Large intestine (tissue), 3 donors: ENCODE measurements around the gene SPG21. TPM values are rescaled to one million over a fixed set of nuclear protein-coding genes. Genes with fewer than 3 reads are reported as not detected.
A peak's percentile ranks its signal among the peaks of the same experiment; 100 is the strongest.
"Not testable (repeated sequence)": the region's sequence is repeated elsewhere in the genome, so short reads cannot be mapped to it uniquely, and the experiment has no call there.

Experiments used
- DNase-seq, 2 donors: peaks; one replicate each; pipeline versions ENCODE4 v3.0.0 to v3.0.0-alpha.2; 2013
- H3K27ac ChIP-seq: one replicate; pipeline ENCODE4 v1.5.1; 2013; ENCODE audit warnings: low read length
- H3K27me3 ChIP-seq: 2 replicates; pipeline ENCODE4 v1.6.1; 2013; ENCODE audit warnings: low read length; ENCODE audit not compliant: control insufficient read depth, insufficient read depth
- H3K36me3 ChIP-seq: 2 replicates; pipeline ENCODE4 v1.6.1; 2013; ENCODE audit warnings: low read length; ENCODE audit not compliant: control insufficient read depth, insufficient read depth
- H3K4me1 ChIP-seq: one replicate; pipeline ENCODE4 v1.6.1; 2013; ENCODE audit warnings: low read length; ENCODE audit not compliant: control insufficient read depth, insufficient read depth
- H3K4me3 ChIP-seq: one replicate; pipeline ENCODE4 v1.5.1; 2013; ENCODE audit warnings: low read length
- H3K9me3 ChIP-seq: one replicate; pipeline ENCODE4 v1.6.1; 2013; ENCODE audit warnings: mild to moderate bottlenecking, low read depth, low read length, moderate library complexity; ENCODE audit not compliant: control insufficient read depth
- WGBS: methylation state at CpG from one replicate; pipeline ENCODE4 v1.1.5; 2013; ENCODE audit warnings: low lambda C conversion rate; ENCODE audit not compliant: insufficient coverage; 5-methylcytosine and 5-hydroxymethylcytosine counted together
- polyA plus RNA-seq: library from polyadenylated mRNA; unstranded; fragments of 120-200 nt; gene quantifications from one replicate; pipeline ENCODE4 v1.2.1, GENCODE V29; 2013

Gene SPG21
- polyA plus RNA-seq, 1 donor = 168 TPM

- H3K9me3 ChIP-seq = no peaks in the 10 kb centered on the region
- peak within 1 kb of the TSS; percentile 37 for H3K27ac ChIP-seq
- H3K4me3 ChIP-seq = peak within 1 kb of the TSS; percentile 89
- H3K4me1 ChIP-seq = peaks cover 20% of the 10 kb centered on the region
- peak; percentile 77 to 83 for DNase-seq
- H3K36me3 ChIP-seq = peaks cover 21% of the 10 kb centered on the region
- WGBS = no CpG with 5 or more reads among the region's 73 CpGs
- H3K27me3 ChIP-seq = no peaks in the 10 kb centered on the region
These were observed 39.4 kb upstream of the SPG21 start, which contains the start of gene MTFMT for GRCh38 chr15:65028921-65029735. TSS of gene MTFMT (minus strand) at chr15:65029639. CDS start at chr15:65029613, 26 bp downstream.

- Histone ChIP-seq H3K4me3 (peak overlapping the region; percentile 89), H3K36me3 (peaks cover 21% of the 10 kb centered on the region), H3K27ac (no peak overlapping the region), H3K27me3 (no peaks in the 10 kb centered on the region), H3K9me3 (no peaks in the 10 kb centered on the region), H3K4me1 (peaks cover 14% of the 10 kb centered on the region)
- DNase-seq = peak in 1 of 2 donors; percentile 32
- WGBS = 23% methylated on average over 3 of the region's 10 CpGs
These were observed 38.6 kb upstream of the SPG21 start for GRCh38 chr15:65028338-65028737.

GRCh38 chr15:65027593-65027992 is 37.9 kb upstream of the SPG21 start:
- Histone ChIP-seq H3K4me3 (no peak overlapping the region), H3K4me1 (peaks cover 7% of the 10 kb centered on the region), H3K27ac (no peak overlapping the region), H3K36me3 (peaks cover 23% of the 10 kb centered on the region), H3K27me3 (no peaks in the 10 kb centered on the region), H3K9me3 (no peaks in the 10 kb centered on the region)
- no peak for DNase-seq
- 100% methylated on average over 1 of the region's 1 CpG for WGBS

GRCh38 chr15:65026756-65027155 is 37.0 kb upstream of the SPG21 start:
- 100% methylated on average over 3 of the region's 6 CpGs for WGBS
- DNase-seq = no peak
- Histone ChIP-seq H3K4me1 (peaks cover 6% of the 10 kb centered on the region), H3K27ac (no peak overlapping the region), H3K9me3 (no peaks in the 10 kb centered on the region), H3K36me3 (peaks cover 23% of the 10 kb centered on the region), H3K4me3 (no peak overlapping the region), H3K27me3 (no peaks in the 10 kb centered on the region)

- Histone ChIP-seq H3K4me1 (no peaks in the 10 kb centered on the region), H3K4me3 (no peak overlapping the region), H3K36me3 (peaks cover 43% of the 10 kb centered on the region), H3K27ac (no peak overlapping the region), H3K9me3 (no peaks in the 10 kb centered on the region), H3K27me3 (no peaks in the 10 kb centered on the region)
- no peak for DNase-seq
These were observed 31.8 kb upstream of the SPG21 start for GRCh38 chr15:65021488-65021887.

- no peak for DNase-seq
- Histone ChIP-seq H3K36me3 (peaks cover 40% of the 10 kb centered on the region), H3K27ac (no peak overlapping the region), H3K4me1 (no peaks in the 10 kb centered on the region), H3K4me3 (no peak overlapping the region), H3K9me3 (no peaks in the 10 kb centered on the region), H3K27me3 (no peaks in the 10 kb centered on the region)
- WGBS = no CpG with 5 or more reads among the region's 1 CpG
These were observed 30.7 kb upstream of the SPG21 start for GRCh38 chr15:65020419-65020818.

- not testable (repeated sequence) for H3K27ac ChIP-seq, H3K4me1 ChIP-seq, H3K4me3 ChIP-seq, DNase-seq, H3K27me3 ChIP-seq
- Histone ChIP-seq H3K9me3 (peaks cover 10% of the 10 kb centered on the region), H3K36me3 (peaks cover 31% of the 10 kb centered on the region)
- 60% methylated on average over 1 of the region's 4 CpGs for WGBS
These were observed 21.5 kb upstream of the SPG21 start for GRCh38 chr15:65011198-65011597.

- Histone ChIP-seq H3K27me3 (no peaks in the 10 kb centered on the region), H3K4me1 (no peaks in the 10 kb centered on the region), H3K9me3 (peaks cover 7% of the 10 kb centered on the region), H3K4me3 (no peak overlapping the region), H3K36me3 (peaks cover 22% of the 10 kb centered on the region), H3K27ac (no peak overlapping the region)
- DNase-seq = no peak
- WGBS = 100% methylated on average over 1 of the region's 2 CpGs
These were observed 19.3 kb upstream of the SPG21 start for GRCh38 chr15:65008983-65009382.

- H3K27me3 ChIP-seq = no peaks in the 10 kb centered on the region
- no peak overlapping the region for H3K4me3 ChIP-seq
- no peak overlapping the region for H3K27ac ChIP-seq
- no peaks in the 10 kb centered on the region for H3K4me1 ChIP-seq
- WGBS = 100% methylated on average over 1 of the region's 3 CpGs
- H3K36me3 ChIP-seq = peaks cover 14% of the 10 kb centered on the region
- no peaks in the 10 kb centered on the region for H3K9me3 ChIP-seq
- DNase-seq = no peak
These were observed 17.2 kb upstream of the SPG21 start for GRCh38 chr15:65006876-65007275.

- DNase-seq = no peak
- 100% methylated on average over 1 of the region's 3 CpGs for WGBS
- Histone ChIP-seq H3K4me3 (no peak overlapping the region), H3K9me3 (no peaks in the 10 kb centered on the region), H3K27me3 (no peaks in the 10 kb centered on the region), H3K27ac (no peak overlapping the region), H3K36me3 (peaks cover 11% of the 10 kb centered on the region), H3K4me1 (no peaks in the 10 kb centered on the region)
These were observed 15.3 kb upstream of the SPG21 start for GRCh38 chr15:65004993-65005392.
